Glutamatergic neuron (in vitro differentiated cells): ENCODE measurements around the gene LRRC25. TPM values are rescaled to one million over a fixed set of nuclear protein-coding genes. Genes with fewer than 3 reads are reported as not detected.

Source experiments
- DNase-seq: peaks from one replicate; pipeline ENCODE4 v3.0.0; 2022
- H3K27ac Mint-ChIP-seq: one replicate; pipeline ENCODE4 v1.8.0; 2020; ENCODE audit warnings: mild to moderate bottlenecking, mixed read lengths, inconsistent platforms; ENCODE audit not compliant: unreplicated experiment
- H3K27me3 Mint-ChIP-seq: one replicate; pipeline ENCODE4 v1.8.0; 2020; ENCODE audit warnings: mild to moderate bottlenecking, moderate library complexity, mixed read lengths, inconsistent platforms; ENCODE audit not compliant: unreplicated experiment
- H3K36me3 Mint-ChIP-seq: one replicate; pipeline ENCODE4 v1.8.0; 2020; ENCODE audit warnings: mild to moderate bottlenecking, mixed read lengths, inconsistent platforms; ENCODE audit not compliant: unreplicated experiment
- H3K4me1 Mint-ChIP-seq: one replicate; pipeline ENCODE4 v1.8.0; 2020; ENCODE audit warnings: mild to moderate bottlenecking, low read depth, mixed read lengths, inconsistent platforms; ENCODE audit not compliant: unreplicated experiment
- H3K4me3 Mint-ChIP-seq: one replicate; pipeline ENCODE4 v1.8.0; 2020; ENCODE audit warnings: mild to moderate bottlenecking, mixed read lengths, inconsistent platforms; ENCODE audit not compliant: unreplicated experiment
- H3K9me3 Mint-ChIP-seq: one replicate; pipeline ENCODE4 v1.8.0; 2020; ENCODE audit warnings: mild to moderate bottlenecking, moderate library complexity, mixed read lengths, inconsistent platforms; ENCODE audit not compliant: unreplicated experiment
- CTCF ChIP-seq: fragments of 200-600 bp; sonication (generic); IDR thresholded peaks from one replicate; pipeline ENCODE4 v1.5.0; 2021; ENCODE audit not compliant: partially characterized antibody, unreplicated experiment
- total RNA-seq: library from RNA; stranded (reverse); fragmentation: NEBNext Ultra II Directional; extraction: Animal tissue kit (Norgen Biotek cat#: 25700); gene quantifications from one replicate; pipeline ENCODE4 v1.2.1, GENCODE V29; 2021; ENCODE audit not compliant: unreplicated experiment

The LRRC25 gene
- total RNA-seq, 1 donor from 2014 or later, result not detected

GRCh38 chr19:18426416-18426767 lies 29.0 kb upstream of the LRRC25 start:
- Mint-ChIP-seq H3K9me3 (peaks cover 15% of the 10 kb centered on the region), H3K27ac (no peak overlapping the region), H3K27me3 (peaks cover 9% of the 10 kb centered on the region), H3K36me3 (no peaks in the 10 kb centered on the region), H3K4me1 (peaks cover 23% of the 10 kb centered on the region), H3K4me3 (no peak overlapping the region)
- no peak for TF ChIP-seq CTCF
- DNase-seq, result no peak

- H3K4me1 Mint-ChIP-seq, result peaks cover 25% of the 10 kb centered on the region
- peak overlapping the region; percentile 49 for H3K4me3 Mint-ChIP-seq
- TF ChIP-seq CTCF, result no peak
- peaks cover 16% of the 10 kb centered on the region for H3K9me3 Mint-ChIP-seq
- H3K27me3 Mint-ChIP-seq, result peaks cover 10% of the 10 kb centered on the region
- peak overlapping the region; percentile 52 for H3K27ac Mint-ChIP-seq
- no peak for DNase-seq
- H3K36me3 Mint-ChIP-seq, result no peaks in the 10 kb centered on the region
Measured at GRCh38 chr19:18425515-18426415, 28.3 kb upstream of the LRRC25 start.

GRCh38 chr19:18424890-18425514 lies 27.6 kb upstream of the LRRC25 start:
- H3K27ac Mint-ChIP-seq, result peak overlapping the region; percentile 28

GRCh38 chr19:18424122-18424889 lies 26.9 kb upstream of the LRRC25 start:
- DNase-seq, result no peak
- H3K36me3 Mint-ChIP-seq, result no peaks in the 10 kb centered on the region
- H3K4me1 Mint-ChIP-seq, result peaks cover 25% of the 10 kb centered on the region
- peaks cover 22% of the 10 kb centered on the region for H3K9me3 Mint-ChIP-seq
- peak overlapping the region; percentile 59 for H3K4me3 Mint-ChIP-seq
- peaks cover 11% of the 10 kb centered on the region for H3K27me3 Mint-ChIP-seq
- H3K27ac Mint-ChIP-seq, result no peak overlapping the region
- no peak for TF ChIP-seq CTCF

More at GRCh38 chr19:18424890-18425514, 27.6 kb upstream of the LRRC25 start:
- no peak for DNase-seq
- Mint-ChIP-seq H3K4me1 (peaks cover 25% of the 10 kb centered on the region), H3K27me3 (peaks cover 11% of the 10 kb centered on the region), H3K36me3 (no peaks in the 10 kb centered on the region), H3K4me3 (no peak overlapping the region), H3K9me3 (peaks cover 22% of the 10 kb centered on the region)
- no peak for TF ChIP-seq CTCF
